Panc1 (cell line): ENCODE measurements around the gene UBQLN4. TPM values are rescaled to one million over a fixed set of nuclear protein-coding genes. Genes with fewer than 3 reads are reported as not detected.

Experiments used
- ATAC-seq: fragments of 200-7000 bp; cut with Tn5 transposase; 2 replicates; pipeline ENCODE4 v1.9.1; 2020; ENCODE audit warnings: mild to moderate bottlenecking, moderate library complexity
- BruUV-seq: library from RNA; stranded (reverse); fragments of 400-500 nt; replicated peaks from 2 replicates; lab custom pipeline; 2021; lab: Mats Ljungman, UMichigan
- CTCF ChIA-PET: fragments of 300-600 bp; sonication (Branson Sonifier 250); formaldehyde crosslinking; loops from one replicate; lab custom pipeline; 2022; ENCODE audit warnings: antibody characterized with exemption; lab: Charles Lee
- POLR2A ChIA-PET: fragments of 300-600 bp; sonication (Branson Sonifier 250); formaldehyde crosslinking; loops from one replicate; lab custom pipeline; 2022; ENCODE audit warnings: antibody characterized with exemption; lab: Charles Lee
- DNase-seq: peaks from one replicate; pipeline ENCODE4 v3.0.0-alpha.2; 2010; ENCODE audit warnings: low read depth, low spot score
- H3K27ac ChIP-seq: 2 replicates; pipeline ENCODE4 v1.5.1; 2011; ENCODE audit warnings: mild to moderate bottlenecking, low read length, inconsistent platforms
- H3K27me3 ChIP-seq: fragments of 200-500 bp; sonication (Bioruptor generic); 2 replicates; pipeline ENCODE4 v1.6.0; 2014; ENCODE audit warnings: low read length, inconsistent platforms; ENCODE audit not compliant: control insufficient read depth, insufficient read depth
- H3K36me3 ChIP-seq: fragments of 200-500 bp; sonication (Bioruptor generic); 2 replicates; pipeline ENCODE4 v1.5.1; 2014; ENCODE audit warnings: inconsistent platforms, mild to moderate bottlenecking, low read length, moderate library complexity; ENCODE audit not compliant: control insufficient read depth, insufficient read depth
- H3K4me1 ChIP-seq: 2 replicates; pipeline ENCODE4 v1.5.1; 2011; ENCODE audit warnings: inconsistent platforms, mild to moderate bottlenecking, low read length, moderate library complexity; ENCODE audit not compliant: control insufficient read depth, insufficient read depth
- H3K4me3 ChIP-seq, 2 experiments: 2 replicates each; pipeline ENCODE4 v1.5.1; 2011 to 2012; ENCODE audit warnings: low read depth in 2 of 2, low read length in 2 of 2, mild to moderate bottlenecking in 2 of 2, inconsistent platforms in 1 of 2, moderate library complexity in 1 of 2
- H3K9me3 ChIP-seq: fragments of 200-500 bp; sonication (Bioruptor generic); 2 replicates; pipeline ENCODE4 v1.5.1; 2014; ENCODE audit warnings: low read depth, mild to moderate bottlenecking, inconsistent platforms, low read length, moderate library complexity; ENCODE audit not compliant: control insufficient read depth, insufficient read depth
- CTCF ChIP-seq: fragments of 450-650 bp; IDR thresholded peaks from 2 replicates; pipeline ENCODE4 v1.5.1; 2017; ENCODE audit warnings: mild to moderate bottlenecking
- POLR2AphosphoS5 ChIP-seq: IDR thresholded peaks from 2 replicates; pipeline ENCODE4 v1.6.1; 2012; ENCODE audit warnings: mild to moderate bottlenecking, low read depth, low read length, moderate library complexity
- REST ChIP-seq, 2 experiments: IDR thresholded peaks; 2 replicates each; pipeline ENCODE4 v1.6.1; 2011 to 2012; ENCODE audit warnings: low read depth in 2 of 2, control low read depth in 1 of 2, low read length in 1 of 2, mild to moderate bottlenecking in 1 of 2, moderate library complexity in 1 of 2; ENCODE audit not compliant: insufficient read depth in 1 of 2
- SIN3A ChIP-seq: IDR thresholded peaks from 2 replicates; pipeline ENCODE4 v1.6.1; 2012; ENCODE audit warnings: low read depth, mild to moderate bottlenecking, low read length, moderate library complexity, borderline replicate concordance; ENCODE audit not compliant: insufficient read depth
- TCF7L2 ChIP-seq: IDR thresholded peaks from 2 replicates; pipeline ENCODE4 v1.6.1; 2011; ENCODE audit warnings: mild to moderate bottlenecking, low read depth, low read length, inconsistent platforms
- in situ Hi-C: cut with HindIII; loops from 2 replicates; pipeline ENCODE4 v1.10.0; 2016; ENCODE audit warnings: low sequenced_read_pairs, low pct_unique_long_range_greater_than_20kb
- intact Hi-C: fragments of 100-400 bp; cut with micrococcal nuclease; formaldehyde crosslinking; loops from one replicate; pipeline ENCODE4 v1.10.0; 2022; ENCODE audit not compliant: unreplicated experiment
- total RNA-seq: library from RNA; stranded (reverse); gene quantifications from one replicate; pipeline ENCODE4 v1.2.1, GENCODE V29; 2021; ENCODE audit not compliant: unreplicated experiment

Gene UBQLN4
- total RNA-seq, 1 experiment from 2014 or later, result 60.0 TPM

- TF ChIP-seq REST (IDR thresholded peaks at IDR 0.05; ENCODE audit: insufficient read depth in 1 of 2, low read depth in 2 of 2, low read length in 1 of 2), result no peak
- TF ChIP-seq TCF7L2, result no peak
- no peak for TF ChIP-seq POLR2AphosphoS5
- TF ChIP-seq CTCF, result no peak
- TF ChIP-seq SIN3A, result no peak
- CTCF ChIA-PET, result no interaction called here
- Histone ChIP-seq H3K27ac (no peak overlapping the region), H3K4me1 (no peaks in the 10 kb centered on the region), H3K27me3 (no peaks in the 10 kb centered on the region), H3K9me3 (no peaks in the 10 kb centered on the region), H3K36me3 (peaks cover 2% of the 10 kb centered on the region; the same call in 1 of the 2 replicates), H3K4me3 (no peak overlapping the region)
- intact Hi-C loops (no loop called here), in situ Hi-C loops (no loop called here)
- DNase-seq, result no peak
- POLR2A ChIA-PET, result no interaction called here
- ATAC-seq, result no peak
- BruUV-seq, result no TSS peak
These were observed 8.6 kb upstream of the UBQLN4 start for GRCh38 chr1:156062189-156062588.

GRCh38 chr1:156060937-156061636 lies 7.5 kb upstream of the UBQLN4 start, which contains the start of gene RAB25:
Gene RAB25 (plus strand): TSS chr1:156061160. CDS start chr1:156061401, 241 bp downstream.
- in situ Hi-C loops, result no loop called here
- Histone ChIP-seq H3K27me3 (no peaks in the 10 kb centered on the region), H3K4me1 (no peaks in the 10 kb centered on the region), H3K36me3 (peaks cover 2% of the 10 kb centered on the region; the same call in 1 of the 2 replicates), H3K4me3 (no peak within 1 kb of the TSS), H3K27ac (no peak within 1 kb of the TSS), H3K9me3 (no peaks in the 10 kb centered on the region)
- TF ChIP-seq POLR2AphosphoS5, result no peak
- TF ChIP-seq REST (IDR thresholded peaks at IDR 0.05; ENCODE audit: insufficient read depth in 1 of 2, low read depth in 2 of 2, low read length in 1 of 2), result no peak
- no peak for TF ChIP-seq TCF7L2
- no peak for TF ChIP-seq CTCF
- no peak for TF ChIP-seq SIN3A
- ChIA-PET CTCF (no interaction called here), POLR2A (no interaction called here)
- intact Hi-C loops, result no loop called here
- no peak for ATAC-seq
- no peak for DNase-seq
- no TSS peak for BruUV-seq
